CD4-positive, alpha-beta T cell treated with Interleukin-4 for 4 hours (primary cell): ENCODE results near the gene SYT8.

Source experiments
- DNase-seq: peaks from one replicate; pipeline ENCODE4 v3.0.0-alpha.2; 2020

The SYT8 gene

GRCh38 chr11:1820463-1821325, 14.1 kb upstream of the SYT8 start:
- DNase-seq = no peak

DNA sequence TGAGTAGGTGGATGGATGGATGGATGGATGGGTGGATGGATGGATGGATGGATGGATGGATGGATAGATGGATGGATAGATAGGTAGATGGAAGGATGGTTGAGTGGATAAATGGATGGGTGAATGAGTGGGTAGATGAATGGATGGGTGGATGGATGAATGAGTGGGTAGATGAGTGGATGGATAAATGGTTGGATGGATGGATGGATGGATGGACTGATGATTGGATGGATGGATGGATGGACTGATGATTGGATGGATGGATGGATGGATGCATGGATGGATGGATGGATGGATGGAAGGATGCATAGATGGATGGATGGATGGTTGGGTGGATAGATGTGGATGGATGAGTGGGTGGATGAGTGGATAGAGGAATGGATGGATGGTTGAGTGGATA, 13.2 kb upstream of the SYT8 start:
- no peak for DNase-seq

GRCh38 chr11:1822648-1823375, 12.0 kb upstream of the SYT8 start:
- no peak for DNase-seq

DNA sequence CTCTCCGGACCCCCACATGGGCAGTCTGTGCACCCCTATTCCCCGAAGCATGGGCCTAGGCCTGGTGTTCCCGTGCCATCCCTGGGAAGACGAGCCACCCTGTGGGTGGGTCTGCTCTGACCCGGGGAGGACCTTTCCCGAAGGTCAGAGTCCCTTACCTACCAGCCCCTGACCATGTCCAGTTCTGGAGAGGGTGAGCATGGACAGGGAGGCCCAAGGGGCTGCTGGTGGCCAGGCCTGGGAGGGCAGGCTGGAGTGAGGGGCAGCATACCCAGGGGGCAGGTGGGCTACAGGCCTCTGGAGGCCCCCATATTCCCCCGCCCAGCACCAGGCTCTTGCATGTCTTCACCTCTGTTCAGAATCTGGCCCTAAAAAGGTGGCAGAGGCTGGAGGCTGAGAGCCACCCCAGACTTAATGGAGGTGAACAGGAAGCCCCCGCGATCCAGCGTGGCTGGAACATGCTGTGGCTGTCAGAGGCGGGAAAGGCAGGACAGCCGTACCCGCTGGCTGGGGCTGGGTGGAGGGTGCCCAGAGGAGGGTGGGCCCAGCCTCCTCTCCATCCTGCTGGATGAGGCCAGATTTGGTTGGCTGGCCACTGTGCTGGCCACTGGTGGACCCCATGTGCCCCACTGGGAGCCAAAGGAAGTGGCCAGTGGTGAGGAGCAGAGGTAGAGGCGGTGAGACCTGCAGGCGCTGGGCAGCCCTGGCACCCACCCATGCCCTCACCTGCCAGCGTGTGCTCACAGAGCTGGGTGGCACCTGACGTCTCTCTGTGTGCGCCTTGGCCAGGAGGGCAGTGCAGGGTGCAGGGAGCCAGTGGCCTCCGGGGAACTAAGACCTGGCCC, 11.2 kb upstream of the SYT8 start:
- DNase-seq = no peak

GRCh38 chr11:1824221-1825038, 10.4 kb upstream of the SYT8 start:
- no peak for DNase-seq

DNA sequence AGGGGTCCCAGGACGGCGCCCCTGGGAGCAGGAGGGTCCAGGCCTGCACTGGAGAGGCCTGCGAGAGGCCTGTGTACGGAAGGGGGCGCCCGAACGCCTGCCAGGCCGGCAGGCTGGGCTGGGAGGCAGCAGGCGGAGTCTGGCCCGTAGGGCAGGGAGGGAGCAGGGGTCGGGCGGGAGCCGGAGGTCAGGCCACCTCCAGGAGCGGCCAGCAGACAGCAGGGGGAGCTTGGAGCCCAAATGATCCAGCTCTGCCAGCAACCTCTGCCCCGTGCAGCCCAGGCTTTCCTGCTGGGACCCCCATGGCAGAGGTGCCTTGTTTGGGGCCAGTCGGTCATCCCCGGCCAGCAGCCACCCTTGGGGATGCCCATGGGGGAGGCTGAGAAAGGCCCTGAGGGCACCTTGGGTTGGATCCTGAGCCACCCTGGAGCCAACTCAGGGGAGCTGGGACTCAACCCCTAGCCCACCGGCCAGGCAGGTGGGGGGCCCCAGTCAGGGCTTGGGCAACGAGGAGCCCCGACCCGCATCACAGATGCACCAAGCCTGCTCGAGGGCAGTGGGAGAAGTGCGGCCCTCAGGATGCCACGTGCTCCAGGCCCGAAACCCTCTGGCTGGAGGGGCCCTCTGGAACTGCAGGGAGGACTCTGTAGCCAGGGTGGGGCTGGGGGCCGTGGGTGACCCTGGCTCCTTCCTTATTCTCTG, 9.6 kb upstream of the SYT8 start:
- no peak for DNase-seq

DNA sequence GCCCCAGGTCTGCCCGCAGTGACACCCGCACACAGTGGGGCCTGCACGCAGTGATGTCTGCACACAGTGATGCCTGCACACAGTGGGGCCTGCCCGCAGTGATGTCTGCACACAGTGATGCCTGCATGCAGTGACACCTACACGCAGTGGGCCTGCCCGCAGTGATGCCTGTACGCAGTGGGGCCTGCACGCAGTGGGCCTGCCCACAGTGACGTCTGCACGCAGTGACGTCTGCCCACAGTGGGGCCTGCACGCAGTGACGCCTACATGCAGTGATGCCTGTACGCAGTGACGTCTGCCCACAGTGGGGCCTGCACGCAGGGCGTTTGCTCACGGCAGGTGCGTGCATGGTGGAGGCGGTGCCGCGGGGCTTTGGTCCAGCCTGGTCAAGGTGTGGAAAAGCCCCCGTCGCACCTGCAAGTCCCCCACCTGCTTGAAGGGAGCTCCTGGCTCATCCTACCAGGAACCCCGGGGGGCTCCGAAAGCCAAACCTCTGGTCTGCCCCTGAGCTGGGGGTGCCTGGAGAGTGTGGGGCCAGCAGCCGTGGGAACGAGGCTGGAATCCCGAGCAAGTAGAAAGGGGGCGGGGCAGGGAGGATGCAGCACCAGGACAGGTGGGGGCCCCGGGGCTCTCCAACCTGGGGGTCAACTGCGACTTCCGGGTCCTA, 8.9 kb upstream of the SYT8 start:
- no peak for DNase-seq

GRCh38 chr11:1826552-1827094, 8.2 kb upstream of the SYT8 start:
- no peak for DNase-seq

GRCh38 chr11:1827095-1827813, 7.5 kb upstream of the SYT8 start:
- DNase-seq = no peak

DNA sequence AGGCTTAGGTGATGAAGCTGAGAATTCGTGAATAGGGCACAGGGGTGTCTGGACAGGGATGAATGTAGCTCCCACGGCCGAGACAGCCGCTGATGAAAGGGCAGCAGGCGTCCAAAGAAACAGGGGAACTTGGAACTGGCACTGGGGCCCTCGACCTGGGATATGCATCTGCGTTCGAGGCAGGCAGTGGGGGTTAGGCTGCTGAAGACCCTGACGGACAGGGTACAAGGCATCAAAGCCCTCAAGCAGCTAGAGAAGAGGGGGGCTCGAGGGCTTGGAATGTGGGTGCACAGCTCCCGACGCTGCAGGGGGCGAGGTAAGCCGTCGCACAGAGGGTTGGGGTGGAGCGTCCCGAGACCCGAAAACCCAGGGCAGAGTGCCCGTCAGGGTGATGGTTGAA, 6.9 kb upstream of the SYT8 start:
- no peak for DNase-seq

GRCh38 chr11:1828542-1828941, 6.2 kb upstream of the SYT8 start:
- no peak for DNase-seq

DNA sequence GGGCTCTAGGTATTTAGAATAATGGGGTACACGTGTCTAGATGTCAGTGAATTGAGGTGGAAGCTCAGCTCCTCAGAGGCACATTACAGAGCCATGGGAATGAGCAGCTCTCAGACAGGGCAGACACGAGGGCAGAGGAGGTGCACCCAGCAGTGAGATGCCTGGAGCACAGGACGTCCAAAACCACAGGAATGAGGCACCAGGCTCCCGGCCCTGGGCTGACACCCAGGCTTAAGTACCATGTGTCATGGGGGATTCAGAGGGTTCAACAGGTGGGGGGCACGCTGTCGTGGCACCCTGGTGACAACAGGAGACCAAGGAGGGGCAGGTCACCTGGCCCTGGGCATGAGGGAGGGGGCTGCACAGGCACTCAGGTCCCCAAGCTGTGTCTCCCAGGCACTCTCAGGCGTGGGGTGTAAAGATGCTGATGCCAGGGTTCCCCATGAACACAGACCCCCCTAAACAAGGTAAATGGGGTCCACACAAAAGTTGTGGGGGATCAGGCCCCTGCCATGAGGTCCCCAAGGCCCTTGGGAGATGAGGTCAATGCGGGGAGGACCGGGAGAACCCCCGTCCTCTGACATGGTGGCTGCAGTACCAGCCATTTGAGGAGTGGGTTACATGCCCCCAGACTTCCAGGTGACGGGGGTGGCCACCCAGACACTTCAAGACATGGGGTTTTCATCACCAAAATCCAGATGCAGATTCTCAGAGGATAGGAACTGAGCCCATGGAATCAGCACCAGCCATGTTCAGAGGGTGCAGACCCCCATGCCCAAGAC, 5.6 kb upstream of the SYT8 start:
- DNase-seq = no peak

DNA sequence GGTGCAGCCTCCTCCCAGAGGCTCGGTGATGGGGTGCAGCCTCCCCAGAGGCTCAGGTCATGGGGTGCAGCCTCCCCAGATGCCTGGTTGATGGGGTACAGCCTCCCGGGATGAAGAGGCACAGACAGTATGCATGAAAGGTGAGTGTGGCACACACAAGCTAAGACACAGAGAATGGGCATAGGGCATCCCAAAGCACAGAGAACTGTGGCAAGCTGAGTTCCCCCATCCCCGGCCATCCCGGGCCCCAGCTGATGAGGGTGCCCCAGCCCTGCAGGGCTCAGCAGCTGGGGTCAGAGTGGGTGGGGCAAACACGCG, 4.8 kb upstream of the SYT8 start:
- DNase-seq = no peak

GRCh38 chr11:1830322-1831223, 4.2 kb upstream of the SYT8 start:
- no peak for DNase-seq

DNA sequence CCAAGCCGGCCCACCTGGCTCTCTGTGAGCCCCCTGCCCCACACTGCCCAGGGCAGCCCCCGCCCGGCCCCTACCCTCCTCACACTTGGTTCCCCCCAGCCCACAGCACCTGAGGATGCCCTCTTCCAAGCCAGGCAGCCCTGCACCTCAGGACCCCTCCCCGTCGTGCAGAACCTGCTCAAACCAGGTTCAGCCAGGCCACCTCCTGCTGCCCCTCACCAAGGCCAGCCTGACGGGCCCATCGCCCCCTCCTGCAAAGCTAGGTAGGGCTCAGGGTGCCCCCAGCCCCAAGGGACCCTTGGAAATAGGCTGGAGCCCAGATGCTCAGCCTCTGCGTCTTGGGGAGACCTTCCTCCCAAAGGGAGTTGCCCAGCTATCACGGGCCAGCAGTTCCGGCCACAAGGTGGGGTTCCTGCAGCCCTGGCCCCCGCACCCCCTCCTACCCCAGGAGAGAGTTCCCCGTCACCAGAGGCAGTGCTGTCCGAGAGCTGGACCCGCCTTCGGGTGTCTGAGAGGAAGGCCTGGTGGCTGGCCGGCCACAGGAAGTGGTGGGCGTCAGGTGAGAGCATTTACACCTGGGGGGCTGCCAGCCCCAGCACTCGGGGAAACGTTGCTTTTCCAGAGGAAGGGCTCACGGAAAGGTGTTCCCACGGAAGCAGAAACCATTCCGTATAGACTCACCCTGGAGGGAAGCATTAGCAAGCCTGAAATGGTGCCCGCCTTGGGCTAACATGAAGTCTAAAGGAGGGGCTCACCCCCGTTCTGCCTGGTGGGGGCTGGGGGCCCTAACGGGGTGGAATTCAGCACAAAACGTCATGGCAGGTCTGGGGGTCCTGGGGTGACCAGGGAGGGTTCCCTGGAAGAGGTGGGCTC, 3.2 kb upstream of the SYT8 start:
- DNase-seq = no peak

GRCh38 chr11:1832211-1832919, 2.4 kb upstream of the SYT8 start:
- peak; percentile 33 for DNase-seq

DNA sequence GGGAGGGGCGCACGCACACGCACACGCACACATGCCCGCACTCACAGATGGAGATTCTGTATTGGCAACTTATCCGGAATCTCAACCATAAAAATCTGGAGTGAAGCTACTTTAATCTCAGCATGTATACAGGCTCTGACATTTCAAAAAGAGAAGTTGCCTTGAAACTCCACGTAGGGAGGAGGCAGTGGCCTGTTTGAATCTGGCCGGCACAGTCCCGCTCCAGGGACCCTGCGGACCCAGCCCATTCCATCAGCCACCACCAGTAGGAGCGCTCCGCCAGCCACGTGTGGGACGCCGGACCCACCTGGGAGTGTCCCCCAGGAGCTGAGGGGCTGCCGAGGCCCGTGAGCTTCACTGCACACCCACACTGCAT, 1.9 kb upstream of the SYT8 start:
- no peak for DNase-seq
